Nephron (organoid): ENCODE data around the gene ARHGAP26.
A peak's percentile ranks its signal among the peaks of the same experiment; 100 is the strongest.

ENCODE experiments used
- H3K27ac Mint-ChIP-seq, 3 experiments: 2 replicates each; pipeline ENCODE4 v1.8.0; 2020; ENCODE audit warnings: mixed read lengths in 3 of 3, mild to moderate bottlenecking in 2 of 3, moderate library complexity in 1 of 3
- H3K27me3 Mint-ChIP-seq: 2 replicates; pipeline ENCODE4 v1.8.0; 2021; ENCODE audit warnings: low read depth, mild to moderate bottlenecking, moderate library complexity, mixed read lengths
- H3K36me3 Mint-ChIP-seq: 2 replicates; pipeline ENCODE4 v1.8.0; 2020; ENCODE audit warnings: low read depth, mixed read lengths
- H3K4me1 Mint-ChIP-seq: 2 replicates; pipeline ENCODE4 v1.8.0; 2020; ENCODE audit warnings: mixed read lengths
- H3K4me3 Mint-ChIP-seq, 3 experiments: 2 replicates each; pipeline ENCODE4 v1.8.0; 2020; ENCODE audit warnings: mild to moderate bottlenecking in 3 of 3, mixed read lengths in 3 of 3, moderate library complexity in 2 of 3
- H3K9me3 Mint-ChIP-seq: 2 replicates; pipeline ENCODE4 v1.8.0; 2020; ENCODE audit warnings: mixed read lengths
- TF ChIP-seq, protein P1 (sequence below), 3 experiments: fragments of 200-600 bp; sonication (generic); IDR thresholded peaks; one replicate each; pipeline ENCODE4 v1.5.0; 2021; ENCODE audit warnings: antibody characterized with exemption in 3 of 3; ENCODE audit not compliant: unreplicated experiment in 3 of 3

ARHGAP26 gene

DNA sequence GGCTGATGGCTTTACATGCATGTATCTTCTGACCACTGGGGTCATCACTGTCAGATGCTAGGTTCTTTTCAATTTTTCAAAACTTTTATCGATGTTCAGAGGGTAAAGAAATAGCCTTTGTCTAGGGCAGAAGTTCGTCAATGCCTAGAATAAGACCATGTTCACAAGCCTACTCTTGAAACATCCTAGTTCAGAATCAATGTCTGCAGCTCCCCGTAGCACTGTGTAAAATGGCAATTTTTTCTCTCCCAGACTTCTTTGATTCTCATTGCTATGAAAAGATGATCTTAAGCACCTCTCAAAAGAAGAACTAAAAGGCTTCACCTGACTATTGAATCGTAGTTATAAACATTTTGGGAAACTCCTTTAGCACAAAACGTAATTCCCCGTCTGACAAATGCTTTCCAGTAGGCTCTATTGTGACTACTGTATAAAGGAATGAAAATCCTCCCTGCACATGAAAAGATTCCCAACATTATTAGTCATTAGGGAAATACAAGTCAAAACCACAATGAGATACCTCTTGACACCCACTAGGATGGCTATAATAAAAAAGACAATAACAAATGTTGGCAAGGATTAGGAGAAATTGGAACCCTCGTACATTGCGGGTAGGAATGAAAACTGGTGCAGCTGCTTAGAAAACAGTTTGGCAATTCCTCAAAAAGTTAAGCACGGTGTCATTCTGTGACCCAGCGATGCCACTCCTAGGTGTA, 263.5 kb downstream of the ARHGAP26 start:
- no peaks in the 10 kb centered on the region for H3K36me3 Mint-ChIP-seq
- H3K27ac Mint-ChIP-seq = no peak overlapping the region
- H3K27me3 Mint-ChIP-seq = peaks cover 18% of the 10 kb centered on the region
- TF ChIP-seq, protein P1, sequence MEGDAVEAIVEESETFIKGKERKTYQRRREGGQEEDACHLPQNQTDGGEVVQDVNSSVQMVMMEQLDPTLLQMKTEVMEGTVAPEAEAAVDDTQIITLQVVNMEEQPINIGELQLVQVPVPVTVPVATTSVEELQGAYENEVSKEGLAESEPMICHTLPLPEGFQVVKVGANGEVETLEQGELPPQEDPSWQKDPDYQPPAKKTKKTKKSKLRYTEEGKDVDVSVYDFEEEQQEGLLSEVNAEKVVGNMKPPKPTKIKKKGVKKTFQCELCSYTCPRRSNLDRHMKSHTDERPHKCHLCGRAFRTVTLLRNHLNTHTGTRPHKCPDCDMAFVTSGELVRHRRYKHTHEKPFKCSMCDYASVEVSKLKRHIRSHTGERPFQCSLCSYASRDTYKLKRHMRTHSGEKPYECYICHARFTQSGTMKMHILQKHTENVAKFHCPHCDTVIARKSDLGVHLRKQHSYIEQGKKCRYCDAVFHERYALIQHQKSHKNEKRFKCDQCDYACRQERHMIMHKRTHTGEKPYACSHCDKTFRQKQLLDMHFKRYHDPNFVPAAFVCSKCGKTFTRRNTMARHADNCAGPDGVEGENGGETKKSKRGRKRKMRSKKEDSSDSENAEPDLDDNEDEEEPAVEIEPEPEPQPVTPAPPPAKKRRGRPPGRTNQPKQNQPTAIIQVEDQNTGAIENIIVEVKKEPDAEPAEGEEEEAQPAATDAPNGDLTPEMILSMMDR (IDR thresholded peaks at IDR 0.05; ENCODE audit: unreplicated experiment in 3 of 3) = no peak
- no peak overlapping the region for H3K4me3 Mint-ChIP-seq
- H3K9me3 Mint-ChIP-seq = no peaks in the 10 kb centered on the region
- H3K4me1 Mint-ChIP-seq = peaks cover 21% of the 10 kb centered on the region

DNA sequence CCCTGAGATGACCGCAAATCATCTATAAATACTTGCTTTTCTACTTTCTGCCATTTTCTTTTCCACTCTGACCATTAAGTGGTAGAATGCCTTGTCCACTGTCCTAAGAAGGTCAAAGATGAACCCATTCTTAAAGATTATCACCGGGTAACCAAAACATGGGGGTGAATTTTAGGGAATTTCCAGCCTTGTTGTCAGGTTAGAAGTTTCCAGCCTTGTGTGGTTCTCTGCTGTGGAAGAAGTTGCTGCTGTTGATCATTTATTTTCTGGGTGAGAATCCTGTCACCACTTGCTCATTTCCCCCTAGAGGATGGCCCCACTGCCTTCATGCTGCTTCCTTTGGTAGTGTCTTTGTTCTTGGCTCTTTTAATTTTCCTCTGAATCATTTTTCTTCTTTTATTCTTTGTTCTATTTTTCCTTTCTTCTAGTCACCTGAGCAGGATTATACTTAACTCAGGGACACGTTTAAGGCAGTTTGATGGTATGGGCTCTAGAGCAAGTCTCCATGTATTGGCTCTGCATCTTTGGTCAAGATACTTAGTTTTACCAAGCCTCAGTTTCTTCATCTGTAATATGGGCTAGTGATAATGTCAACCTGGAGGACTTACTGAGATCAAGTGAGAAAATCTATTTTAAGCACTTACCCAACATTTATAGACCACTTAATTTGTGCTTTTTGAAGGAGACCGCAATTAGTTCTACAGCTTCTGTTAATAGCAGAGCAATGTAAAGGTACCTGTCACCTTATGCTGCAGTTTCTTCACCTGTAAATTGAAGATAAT, 266.2 kb downstream of the ARHGAP26 start:
- Mint-ChIP-seq H3K36me3 (no peaks in the 10 kb centered on the region), H3K27me3 (peaks cover 12% of the 10 kb centered on the region), H3K4me3 (no peak overlapping the region), H3K4me1 (peaks cover 24% of the 10 kb centered on the region), H3K27ac (no peak overlapping the region), H3K9me3 (no peaks in the 10 kb centered on the region)
- TF ChIP-seq, protein P1 (IDR thresholded peaks at IDR 0.05; ENCODE audit: unreplicated experiment in 3 of 3) = no peak

DNA sequence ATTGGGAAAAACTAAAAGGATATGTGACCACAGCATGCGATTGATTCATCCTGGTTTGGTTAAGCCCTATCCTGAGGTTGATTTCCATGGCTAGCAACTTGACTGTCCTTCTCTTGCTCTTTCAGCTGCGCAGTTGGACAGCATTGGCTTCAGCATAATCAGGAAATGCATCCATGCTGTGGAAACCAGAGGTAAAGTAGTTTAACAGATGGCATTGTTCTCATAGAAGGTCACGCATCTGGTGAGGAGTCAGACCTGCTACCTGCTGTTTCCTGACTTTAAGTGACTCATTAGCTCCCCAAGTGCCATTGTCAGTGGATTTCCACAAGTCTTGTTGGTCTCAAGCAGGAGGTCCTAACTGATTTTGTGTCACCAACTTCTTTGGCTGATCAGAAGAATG, 266.9 kb downstream of the ARHGAP26 start:
- peaks cover 7% of the 10 kb centered on the region for H3K27me3 Mint-ChIP-seq
- H3K9me3 Mint-ChIP-seq = no peaks in the 10 kb centered on the region
- H3K4me1 Mint-ChIP-seq = peaks cover 29% of the 10 kb centered on the region
- no peak overlapping the region for H3K4me3 Mint-ChIP-seq
- no peaks in the 10 kb centered on the region for H3K36me3 Mint-ChIP-seq
- peak overlapping the region in 1 of 3 experiments; percentile 36 for H3K27ac Mint-ChIP-seq
- TF ChIP-seq, protein P1 (IDR thresholded peaks at IDR 0.05; ENCODE audit: unreplicated experiment in 3 of 3) = no peak

DNA sequence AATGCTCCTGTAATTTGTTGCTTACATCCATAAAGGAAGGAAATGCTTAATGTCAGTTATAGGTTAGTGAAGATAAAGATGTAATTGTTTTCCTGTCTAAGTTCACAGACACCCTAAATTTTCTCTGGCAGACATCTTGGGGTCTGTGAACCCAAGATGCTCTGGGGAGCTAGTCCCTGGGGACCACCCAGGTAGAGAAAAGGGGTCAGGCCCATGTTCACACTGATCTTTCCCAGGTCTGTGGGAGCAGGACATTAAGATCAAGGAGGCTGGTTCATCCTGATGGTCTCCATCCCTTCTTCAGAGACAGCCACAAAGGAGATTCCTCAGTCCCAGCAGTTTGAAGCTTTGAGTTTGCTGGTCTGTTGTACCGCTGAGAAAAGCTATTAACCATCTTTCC, 267.5 kb downstream of the ARHGAP26 start:
- Mint-ChIP-seq H3K27ac (no peak overlapping the region), H3K4me3 (no peak overlapping the region), H3K36me3 (no peaks in the 10 kb centered on the region), H3K27me3 (peaks cover 7% of the 10 kb centered on the region), H3K9me3 (no peaks in the 10 kb centered on the region), H3K4me1 (peaks cover 29% of the 10 kb centered on the region)
- TF ChIP-seq, protein P1 (IDR thresholded peaks at IDR 0.05; ENCODE audit: unreplicated experiment in 3 of 3) = no peak

DNA sequence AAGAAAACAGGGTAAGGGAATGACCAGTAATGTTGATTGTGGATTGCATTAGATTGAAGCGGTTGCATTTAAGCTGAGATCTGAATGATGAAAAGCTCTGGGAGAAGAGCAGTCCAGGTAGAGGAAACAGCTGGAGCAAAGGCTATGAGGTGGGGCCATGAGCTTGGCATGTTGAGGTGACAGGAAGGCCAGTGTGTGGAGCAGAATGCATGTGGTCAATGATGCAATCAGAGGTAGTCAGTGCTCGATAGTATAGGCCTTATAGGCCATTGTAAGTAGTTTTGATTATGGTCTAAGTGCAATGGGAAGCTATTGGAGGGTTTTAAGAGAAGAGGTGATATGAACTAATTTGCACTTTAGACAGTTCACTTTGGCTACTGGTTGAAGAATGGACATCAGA, 270.4 kb downstream of the ARHGAP26 start:
- Mint-ChIP-seq H3K4me1 (peaks cover 40% of the 10 kb centered on the region), H3K36me3 (no peaks in the 10 kb centered on the region), H3K27me3 (peaks cover 7% of the 10 kb centered on the region), H3K9me3 (no peaks in the 10 kb centered on the region), H3K4me3 (no peak overlapping the region), H3K27ac (peak overlapping the region in 1 of 3 experiments; percentile 25)
- TF ChIP-seq, protein P1 (IDR thresholded peaks at IDR 0.05; ENCODE audit: unreplicated experiment in 3 of 3) = no peak
